ENCODE results near the gene SETBP1.

GRCh38 chr18:44655435-44655834 lies 25.3 kb upstream of the SETBP1 start:
- no peak for TF ChIP-seq CTCF (IDR thresholded peaks at IDR 0.05)
- no peak for TF ChIP-seq EP300 (IDR thresholded peaks at IDR 0.05)

Data from stomach (tissue), 4 donors.